HPDE6-E6E7 (cell line): Measurements from ENCODE around the gene TNPO3.

Experiments
- DNase-seq: peaks from one replicate; pipeline ENCODE4 v3.0.0; 2011; ENCODE audit warnings: missing footprints; ENCODE audit errors: extremely low spot score

TNPO3 gene

GRCh38 chr7:129054438-129055293, at the start of gene TNPO3:
Gene TNPO3 (minus strand): TSS chr7:129055111. CDS start chr7:129054770, 341 bp downstream.
- DNase-seq, result peak; percentile 94

- DNase-seq, result no peak
Measured at GRCh38 chr7:129103561-129104324, 48.8 kb upstream of the TNPO3 start.

- no peak for DNase-seq
Measured at GRCh38 chr7:129101746-129102145, 46.8 kb upstream of the TNPO3 start.

- no peak for DNase-seq
Measured at GRCh38 chr7:129100827-129101166, 45.9 kb upstream of the TNPO3 start.

GRCh38 chr7:129098409-129099084, 43.6 kb upstream of the TNPO3 start:
- no peak for DNase-seq

- DNase-seq, result no peak
Measured at GRCh38 chr7:129095258-129095657, 40.3 kb upstream of the TNPO3 start.

GRCh38 chr7:129094501-129094900, 39.6 kb upstream of the TNPO3 start:
- DNase-seq, result no peak

- no peak for DNase-seq
Measured at GRCh38 chr7:129093867-129094456, 39.1 kb upstream of the TNPO3 start.

- peak; percentile 69 for DNase-seq
Measured at GRCh38 chr7:129091484-129092002, 36.6 kb upstream of the TNPO3 start.

GRCh38 chr7:129090300-129090907, 35.5 kb upstream of the TNPO3 start:
- DNase-seq, result no peak

GRCh38 chr7:129089521-129090212, 34.8 kb upstream of the TNPO3 start:
- no peak for DNase-seq

GRCh38 chr7:129084801-129085551, 30.1 kb upstream of the TNPO3 start:
- no peak for DNase-seq

GRCh38 chr7:129083525-129083924, 28.6 kb upstream of the TNPO3 start:
- DNase-seq, result no peak

GRCh38 chr7:129078455-129078854, 23.5 kb upstream of the TNPO3 start:
- no peak for DNase-seq

- DNase-seq, result no peak
Measured at GRCh38 chr7:129076886-129077285, 22.0 kb upstream of the TNPO3 start.

- DNase-seq, result no peak
Measured at GRCh38 chr7:129074994-129075393, 20.1 kb upstream of the TNPO3 start.

GRCh38 chr7:129074361-129074871, 19.5 kb upstream of the TNPO3 start:
- DNase-seq, result no peak

GRCh38 chr7:129073738-129074137, 18.8 kb upstream of the TNPO3 start:
- DNase-seq, result no peak

- DNase-seq, result no peak
Measured at GRCh38 chr7:129073204-129073603, 18.3 kb upstream of the TNPO3 start.

- DNase-seq, result no peak
Measured at GRCh38 chr7:129072479-129073011, 17.6 kb upstream of the TNPO3 start.
